Transverse colon (tissue), 3 donors: ENCODE results near the gene ATG7.

Experiments
- EP300 ChIP-seq: sonication (generic); formaldehyde crosslinking; IDR thresholded peaks from one replicate; pipeline ENCODE4 v1.6.1; 2017; ENCODE audit warnings: antibody characterized with exemption, low read depth
- POLR2A ChIP-seq: fragments of 450-650 bp; IDR thresholded peaks from one replicate; pipeline ENCODE4 v1.6.1; 2016; ENCODE audit warnings: antibody characterized with exemption, mild to moderate bottlenecking, moderate library complexity
- TF ChIP-seq, protein P1 (sequence below), 5 experiments: fragments of 200-600 bp in 3 of 5; fragments of 450-650 bp in 2 of 5; sonication (generic) in 3 of 5; IDR thresholded peaks; 1 replicate in 2 of 5; 2 replicates in 3 of 5; pipeline ENCODE4 v1.5.1; 2016 to 2017; ENCODE audit warnings: antibody characterized with exemption in 5 of 5, inconsistent platforms in 3 of 5, mild to moderate bottlenecking in 2 of 5, moderate library complexity in 1 of 5

DNA sequence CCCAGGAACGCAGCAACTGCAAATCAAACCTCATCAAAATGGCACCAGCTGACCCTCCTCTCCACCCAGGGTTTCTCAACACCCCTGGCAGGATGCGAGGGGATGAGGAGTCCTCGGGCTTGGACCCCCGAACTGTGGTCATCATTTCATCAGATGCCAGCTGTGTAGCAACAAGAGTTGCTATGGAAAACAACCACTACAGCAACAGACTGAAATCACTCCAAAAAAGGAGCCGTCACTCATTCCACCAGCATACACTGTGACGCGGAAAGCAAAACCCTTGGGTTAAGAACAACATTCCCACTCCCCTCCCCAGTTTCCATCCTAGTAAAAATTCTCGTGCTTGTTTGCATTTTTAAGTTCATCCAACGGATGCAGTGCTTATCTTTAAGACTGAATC is 331.4 kb downstream of the ATG7 start:
- TF ChIP-seq, protein P1, sequence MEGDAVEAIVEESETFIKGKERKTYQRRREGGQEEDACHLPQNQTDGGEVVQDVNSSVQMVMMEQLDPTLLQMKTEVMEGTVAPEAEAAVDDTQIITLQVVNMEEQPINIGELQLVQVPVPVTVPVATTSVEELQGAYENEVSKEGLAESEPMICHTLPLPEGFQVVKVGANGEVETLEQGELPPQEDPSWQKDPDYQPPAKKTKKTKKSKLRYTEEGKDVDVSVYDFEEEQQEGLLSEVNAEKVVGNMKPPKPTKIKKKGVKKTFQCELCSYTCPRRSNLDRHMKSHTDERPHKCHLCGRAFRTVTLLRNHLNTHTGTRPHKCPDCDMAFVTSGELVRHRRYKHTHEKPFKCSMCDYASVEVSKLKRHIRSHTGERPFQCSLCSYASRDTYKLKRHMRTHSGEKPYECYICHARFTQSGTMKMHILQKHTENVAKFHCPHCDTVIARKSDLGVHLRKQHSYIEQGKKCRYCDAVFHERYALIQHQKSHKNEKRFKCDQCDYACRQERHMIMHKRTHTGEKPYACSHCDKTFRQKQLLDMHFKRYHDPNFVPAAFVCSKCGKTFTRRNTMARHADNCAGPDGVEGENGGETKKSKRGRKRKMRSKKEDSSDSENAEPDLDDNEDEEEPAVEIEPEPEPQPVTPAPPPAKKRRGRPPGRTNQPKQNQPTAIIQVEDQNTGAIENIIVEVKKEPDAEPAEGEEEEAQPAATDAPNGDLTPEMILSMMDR (IDR thresholded peaks at IDR 0.05), result no peak
- TF ChIP-seq EP300, result no peak
- TF ChIP-seq POLR2A, result no peak
